GM21526 (cell line): ENCODE measurements around the gene TCERG1L.

Source experiments
- ATAC-seq: cut with Tn5 transposase; IDR thresholded peaks from one replicate; pipeline ENCODE4 v1.9.1; 2021; ENCODE audit warnings: moderate library complexity; ENCODE audit not compliant: unreplicated experiment, low FRiP score

TCERG1L gene

DNA sequence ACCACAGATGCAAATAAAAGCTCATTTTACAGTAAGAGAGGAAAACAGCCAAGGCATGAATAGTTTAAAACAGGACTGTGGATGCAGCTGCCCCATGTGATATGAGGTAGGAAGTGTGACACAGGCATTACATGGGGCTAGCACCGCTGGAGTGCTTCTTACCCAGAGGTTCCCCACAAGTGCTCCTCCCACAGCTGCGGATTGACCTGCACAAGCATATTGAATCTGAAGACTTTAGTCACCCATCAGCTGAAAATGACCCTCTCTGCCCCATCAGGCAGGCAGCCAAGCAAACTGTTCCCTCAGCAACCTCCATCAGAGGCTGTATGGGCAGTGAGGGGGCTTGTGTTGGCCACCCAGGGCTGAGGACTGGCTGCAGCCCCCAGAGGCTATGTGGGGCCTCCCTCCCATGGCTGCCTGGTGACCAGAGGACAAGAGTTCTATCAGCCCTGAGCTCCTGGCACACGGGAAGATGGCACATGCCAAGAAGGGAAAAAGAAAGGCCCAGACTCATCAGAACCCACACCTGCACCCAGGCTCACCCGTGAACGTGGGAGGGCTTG lies 98.7 kb downstream of the TCERG1L start:
- ATAC-seq = no peak

DNA sequence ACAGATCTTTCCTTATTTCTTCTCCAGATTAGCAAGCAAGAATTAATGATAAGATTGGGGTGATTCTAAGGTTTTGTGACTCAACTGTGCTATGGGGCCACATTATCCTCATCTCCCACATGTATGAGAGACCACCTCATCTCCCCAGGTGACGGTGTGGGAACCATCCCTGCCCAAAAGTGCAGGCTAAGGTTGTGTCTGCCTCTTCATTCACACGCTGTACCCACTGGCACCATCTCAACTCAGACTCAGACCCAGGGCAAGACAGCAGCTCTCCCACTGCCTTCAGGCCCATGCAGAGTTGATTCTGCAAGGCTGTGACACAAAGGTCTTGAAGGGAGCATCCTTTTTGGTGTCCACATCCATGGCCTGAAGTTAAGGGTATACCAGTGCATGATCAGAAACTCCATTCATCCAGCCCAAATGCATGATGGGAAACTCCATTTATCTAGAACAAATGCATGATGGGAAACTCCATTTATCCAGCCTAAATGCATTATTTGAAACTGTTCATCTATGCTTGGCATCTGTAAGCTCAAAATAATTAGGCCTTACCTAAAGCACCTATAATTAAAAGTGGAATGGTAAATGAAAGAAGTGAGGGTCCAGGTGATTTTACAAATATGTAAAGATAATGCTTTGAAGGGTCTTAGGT lies 99.4 kb downstream of the TCERG1L start:
- no peak for ATAC-seq

DNA sequence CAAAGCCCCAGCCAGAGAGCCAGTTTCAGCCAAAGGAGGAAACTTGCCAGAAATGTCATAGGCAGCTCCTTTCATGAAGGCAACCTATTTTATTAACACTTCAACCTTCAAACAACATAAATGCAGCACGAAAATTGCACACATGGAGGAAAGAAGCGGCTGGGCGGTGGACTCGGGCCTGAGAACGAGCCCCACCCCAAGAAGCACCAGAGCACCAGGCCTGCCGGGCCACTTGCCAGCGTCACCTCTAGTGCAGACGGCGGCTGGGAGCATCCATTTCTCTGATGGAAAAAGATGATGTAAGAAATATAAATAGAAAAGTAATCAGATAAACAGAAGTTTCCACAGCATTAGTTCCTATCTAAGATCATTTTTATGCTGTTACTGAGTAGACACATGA lies 100.0 kb downstream of the TCERG1L start:
- no peak for ATAC-seq

DNA sequence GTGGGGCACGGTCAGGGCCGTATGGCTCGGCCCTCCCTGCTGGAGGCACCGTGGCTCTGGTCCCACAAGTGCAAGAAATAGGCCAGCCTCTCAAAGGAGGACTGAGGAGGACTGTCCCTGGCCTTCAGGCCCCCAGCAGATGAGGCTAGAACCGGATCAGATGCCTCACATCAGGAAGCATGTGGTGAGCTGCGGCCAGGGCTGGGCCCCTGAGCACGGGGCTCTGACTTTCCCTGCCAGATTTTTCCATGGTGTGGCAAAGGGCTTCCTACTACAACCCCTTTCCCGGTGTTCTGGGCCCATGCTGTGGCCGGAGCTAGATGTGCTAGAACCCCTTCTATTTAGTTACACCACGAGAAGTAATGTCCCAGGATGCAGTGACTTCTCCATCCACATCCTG lies 100.4 kb downstream of the TCERG1L start:
- ATAC-seq = no peak

DNA sequence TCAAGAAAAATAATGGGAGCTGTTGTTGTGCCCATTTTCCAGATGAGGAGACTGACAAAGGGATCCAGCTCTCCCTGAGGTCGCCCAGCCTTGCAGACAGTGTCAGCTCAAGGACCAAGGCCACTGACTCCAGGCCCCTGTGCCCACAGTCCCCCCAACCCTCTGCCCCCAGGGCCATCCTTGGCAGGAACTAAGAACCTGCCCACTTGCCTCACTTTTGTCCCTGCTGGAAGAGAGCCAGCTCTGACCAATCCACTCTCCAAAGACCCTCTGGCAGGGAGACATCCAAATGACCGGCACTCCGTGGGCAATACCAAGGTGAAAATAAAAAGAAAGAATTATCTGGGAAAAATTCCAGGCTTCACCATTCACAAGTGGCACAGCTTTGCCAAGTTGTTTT lies 101.3 kb downstream of the TCERG1L start:
- ATAC-seq = no peak

DNA sequence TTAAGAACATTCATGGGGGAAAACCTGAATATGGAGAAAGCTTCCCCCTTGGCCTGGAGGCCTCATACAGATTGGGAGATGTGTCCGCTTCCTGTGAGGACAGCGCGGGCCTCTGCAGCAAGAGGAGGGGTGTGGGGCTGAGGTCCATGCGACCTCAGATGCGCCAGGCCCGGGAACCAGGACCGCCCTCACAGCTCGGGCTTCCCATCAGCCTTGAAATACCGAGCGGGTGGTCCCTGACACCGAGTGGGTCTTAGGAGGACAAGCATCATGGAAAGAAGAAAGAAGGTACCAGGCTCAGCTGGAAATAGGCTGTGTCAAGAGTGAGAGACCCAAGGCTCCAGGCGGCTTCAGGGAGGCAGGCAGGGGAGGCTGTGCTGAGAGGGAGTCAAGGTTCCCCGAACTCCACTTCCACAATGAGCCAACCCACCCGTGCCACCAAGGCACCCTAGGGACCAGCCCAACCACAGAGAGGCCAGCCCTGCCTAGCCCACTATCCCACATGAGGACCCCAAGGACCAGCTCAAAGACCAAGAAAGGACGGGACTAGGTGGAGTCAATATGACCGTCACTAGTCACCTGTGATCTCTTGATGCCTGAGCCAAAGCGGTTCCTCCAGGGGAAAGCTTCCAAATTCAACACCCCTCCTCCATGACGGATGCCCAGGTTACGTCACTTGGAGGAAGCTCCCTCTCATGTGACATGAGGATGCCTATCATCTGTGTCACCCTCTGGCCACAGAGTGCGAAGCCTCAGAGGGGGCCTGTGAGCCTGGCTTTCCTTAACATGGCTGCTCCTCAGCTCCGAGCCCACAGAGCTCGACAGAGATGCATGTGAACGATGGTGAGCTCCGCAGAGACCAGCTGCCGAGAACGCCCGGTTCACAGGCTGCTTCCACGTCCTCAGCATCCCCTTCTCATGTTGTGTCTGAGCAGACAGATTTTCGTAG lies 103.7 kb downstream of the TCERG1L start:
- ATAC-seq = no peak

DNA sequence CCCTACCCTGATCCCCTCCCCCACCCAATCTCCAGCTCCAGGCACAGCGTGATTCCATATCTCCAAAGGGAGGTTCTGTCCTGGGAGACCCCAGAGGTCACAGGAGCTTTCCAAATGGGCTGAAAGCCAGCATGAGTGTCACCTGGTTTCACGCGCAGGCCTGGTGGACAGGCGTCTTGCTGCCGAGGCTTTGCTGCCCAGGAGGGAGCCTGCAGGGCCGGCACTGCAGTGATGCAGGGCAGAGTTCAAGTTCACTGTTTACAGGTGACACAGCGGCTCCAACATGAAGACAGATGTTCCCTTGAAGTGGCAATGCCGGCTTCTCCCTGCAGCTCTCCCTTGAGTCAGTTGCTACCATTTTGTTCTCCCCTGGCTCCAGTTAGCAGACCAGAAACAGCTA lies 104.3 kb downstream of the TCERG1L start:
- ATAC-seq = no peak

DNA sequence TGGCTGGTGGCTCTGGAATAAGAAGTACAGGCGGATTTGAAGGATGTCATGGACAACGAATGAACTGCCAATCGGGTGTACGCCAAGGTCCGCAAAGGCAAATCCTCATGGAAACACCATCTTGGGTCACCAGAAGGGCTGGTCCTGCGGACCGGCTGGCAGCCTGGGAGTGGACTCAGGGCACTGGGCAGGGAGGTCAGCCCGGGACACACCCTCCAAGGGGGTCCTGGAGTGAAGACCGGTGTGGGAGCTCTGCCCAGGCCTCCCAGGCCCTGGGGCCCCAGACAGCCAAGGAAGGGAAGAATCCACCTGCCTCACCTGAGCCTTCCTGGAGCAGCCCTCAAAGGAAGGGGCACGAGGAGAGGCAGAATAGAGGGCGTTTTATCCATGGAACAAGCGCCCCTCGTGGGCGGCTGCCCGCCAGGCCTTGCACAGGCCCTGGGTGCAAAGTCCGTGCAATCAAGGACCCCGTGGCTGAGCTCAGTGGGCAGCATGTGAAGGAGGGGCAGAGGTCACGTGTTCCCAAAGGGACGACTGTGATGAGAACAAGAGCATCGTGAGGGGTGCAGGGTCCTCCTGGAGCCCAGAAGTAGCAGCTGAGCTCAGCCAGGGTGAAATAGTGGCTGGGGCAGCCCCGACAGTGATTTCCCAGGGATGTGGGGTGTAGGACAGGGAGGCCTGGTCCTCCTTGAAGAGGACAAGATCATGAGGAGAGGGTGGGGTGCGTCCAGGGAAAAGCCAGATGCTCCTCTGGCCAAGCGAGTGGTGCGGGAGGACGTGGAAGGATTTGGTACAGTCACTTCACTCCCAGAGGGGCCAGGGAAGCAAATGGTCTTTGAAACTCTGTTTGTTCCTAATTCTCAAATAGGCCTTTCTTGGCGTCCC lies 105.2 kb downstream of the TCERG1L start:
- no peak for ATAC-seq

DNA sequence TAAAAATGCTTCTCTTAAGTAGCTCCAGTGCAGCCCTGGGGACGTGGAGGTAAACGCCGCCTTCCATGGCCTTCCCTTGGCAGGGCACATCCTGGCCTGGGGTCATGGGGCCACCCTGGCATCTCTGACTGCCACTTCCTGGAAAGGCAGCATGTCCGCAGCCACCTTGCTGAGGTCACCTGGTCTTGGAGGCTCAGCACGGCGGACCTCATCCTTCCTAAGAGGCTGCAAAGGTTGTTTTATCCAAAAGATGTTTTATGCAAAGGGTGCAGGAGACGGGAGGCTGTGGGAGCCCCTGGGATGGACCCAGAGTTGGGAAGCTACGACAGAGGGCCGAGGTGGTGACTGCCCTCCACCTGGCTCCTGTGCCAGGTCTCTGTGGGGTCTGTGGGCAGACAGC lies 106.0 kb downstream of the TCERG1L start:
- ATAC-seq = no peak

DNA sequence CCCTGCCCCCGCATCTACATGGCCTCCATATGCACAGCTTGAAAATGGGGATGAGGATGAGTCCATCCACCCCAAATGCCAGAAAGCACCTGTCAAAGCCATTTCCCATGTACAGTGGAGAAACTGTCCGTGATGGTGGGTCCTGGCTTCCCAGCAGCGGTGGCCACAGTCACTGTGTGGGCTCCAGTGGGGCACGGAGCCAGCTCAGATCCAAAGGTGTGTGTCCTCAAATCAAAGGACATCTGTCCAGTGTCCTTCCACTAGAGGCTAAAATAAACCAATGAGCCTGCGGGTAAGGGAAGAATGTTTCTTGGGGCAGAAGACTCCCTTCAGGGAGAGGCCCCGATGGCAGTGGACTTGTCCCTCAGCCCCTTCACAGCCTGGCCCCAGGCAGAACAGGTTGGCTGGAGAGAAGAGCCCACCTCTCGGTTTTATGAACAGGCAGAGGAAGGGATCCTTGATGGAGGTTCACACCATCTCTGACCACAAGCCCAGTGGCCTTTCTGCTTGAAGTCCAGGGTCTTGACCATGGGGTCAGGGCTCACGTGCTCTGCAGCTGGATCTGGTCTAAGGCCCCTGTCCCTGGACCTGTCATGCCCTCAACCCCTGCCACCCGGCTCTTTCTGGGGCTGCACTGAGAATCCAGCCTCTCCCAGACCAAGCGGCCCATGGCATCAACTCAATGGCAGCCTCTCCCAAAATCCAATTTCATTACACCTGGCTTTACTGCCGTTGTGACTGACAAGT lies 106.9 kb downstream of the TCERG1L start:
- ATAC-seq = no peak

DNA sequence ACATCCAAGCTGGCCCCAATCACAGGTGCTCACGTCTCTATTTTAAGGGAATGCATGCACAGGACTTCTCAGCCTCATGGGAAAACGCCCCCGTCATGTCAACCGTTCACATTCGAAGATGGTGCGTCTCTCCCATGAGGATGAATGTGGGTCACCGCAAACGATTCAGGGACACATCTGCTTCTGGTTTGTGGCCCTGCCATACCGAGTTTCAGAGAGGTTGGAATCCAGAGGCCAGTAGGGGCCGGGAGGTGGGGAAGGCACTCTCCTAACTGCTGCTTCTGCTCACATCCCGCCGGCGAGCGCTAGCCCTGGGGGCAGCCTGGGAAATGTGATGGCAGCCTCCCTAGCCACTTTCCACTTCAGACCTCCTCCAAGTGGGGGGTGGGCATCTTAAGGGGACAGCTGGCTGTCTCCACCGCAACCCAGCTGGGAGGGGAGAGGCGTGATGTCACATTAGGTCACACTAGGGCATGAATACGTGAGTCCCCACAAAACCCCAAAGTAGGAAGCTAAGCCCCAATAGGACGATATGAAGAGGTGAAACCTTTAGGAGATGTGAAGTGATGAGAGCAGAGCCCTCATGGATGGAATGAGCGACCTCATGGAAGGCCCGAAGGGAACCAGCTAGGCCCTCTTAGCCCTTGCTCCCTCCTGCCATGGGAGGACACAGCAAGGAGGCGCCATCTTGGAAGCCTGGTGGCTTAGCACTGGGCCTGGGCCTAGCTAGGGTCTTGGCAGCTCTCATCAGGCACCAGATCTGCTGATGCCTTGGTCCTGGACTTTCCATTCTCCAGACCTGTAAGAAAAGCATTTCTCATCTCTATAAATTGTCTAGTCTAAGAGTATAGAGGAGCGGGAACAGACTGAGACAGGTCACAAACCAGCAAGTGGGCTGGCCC lies 107.8 kb downstream of the TCERG1L start:
- no peak for ATAC-seq

DNA sequence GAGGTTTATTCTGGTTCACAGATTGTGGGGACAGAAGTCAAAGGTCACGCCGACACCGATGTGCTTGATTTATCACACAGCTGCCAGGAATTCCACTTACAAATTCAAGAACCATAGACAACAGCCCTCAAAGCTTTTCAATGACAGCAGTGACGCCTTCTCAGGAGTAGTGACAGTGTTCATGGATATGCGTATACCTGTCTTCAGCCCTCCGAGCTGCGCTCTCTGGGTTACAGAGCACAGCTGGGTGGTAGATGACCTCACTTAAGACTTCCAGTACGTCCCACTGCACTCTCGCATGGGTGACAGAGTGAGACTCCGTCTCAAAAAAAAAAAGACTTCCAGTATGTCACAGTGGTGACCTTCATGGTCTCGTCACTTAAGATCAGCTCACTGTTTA lies 108.5 kb downstream of the TCERG1L start:
- ATAC-seq = no peak

DNA sequence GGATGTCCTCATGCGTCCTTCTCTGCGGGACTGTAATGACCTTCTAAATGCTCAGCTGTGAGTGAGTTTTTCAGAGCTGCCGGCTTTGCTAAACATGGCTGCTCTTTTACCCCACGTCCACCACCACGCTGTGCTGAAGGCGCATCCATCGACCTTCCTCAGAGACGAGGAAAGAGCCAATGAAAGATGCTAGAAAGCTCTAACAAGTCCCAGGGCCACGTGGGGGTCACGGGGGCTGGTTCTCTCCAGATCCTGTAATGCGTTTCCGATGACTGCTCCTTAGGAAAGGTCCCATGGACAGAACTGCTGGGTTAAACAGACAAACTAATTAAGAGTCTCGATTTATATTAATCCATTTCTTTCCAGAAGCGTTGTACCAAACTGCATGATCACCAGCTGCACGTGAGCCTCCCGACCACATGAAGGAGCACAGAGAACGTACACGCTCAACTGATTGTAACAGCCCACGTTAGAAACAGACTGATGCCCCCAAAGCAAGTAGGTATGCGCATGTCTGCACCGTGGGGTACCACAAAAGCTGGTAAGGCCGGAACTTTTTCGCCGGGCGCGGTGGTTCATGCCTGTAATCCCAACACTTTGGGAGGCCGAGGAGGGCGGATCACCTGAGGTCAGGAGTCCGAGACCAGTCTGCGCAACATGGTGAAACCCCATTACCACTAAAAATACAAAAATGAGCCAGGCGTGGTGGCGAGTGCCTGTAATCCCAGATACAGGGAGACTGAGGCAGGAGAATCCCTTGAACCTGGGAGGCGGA lies 109.6 kb downstream of the TCERG1L start:
- no peak for ATAC-seq

DNA sequence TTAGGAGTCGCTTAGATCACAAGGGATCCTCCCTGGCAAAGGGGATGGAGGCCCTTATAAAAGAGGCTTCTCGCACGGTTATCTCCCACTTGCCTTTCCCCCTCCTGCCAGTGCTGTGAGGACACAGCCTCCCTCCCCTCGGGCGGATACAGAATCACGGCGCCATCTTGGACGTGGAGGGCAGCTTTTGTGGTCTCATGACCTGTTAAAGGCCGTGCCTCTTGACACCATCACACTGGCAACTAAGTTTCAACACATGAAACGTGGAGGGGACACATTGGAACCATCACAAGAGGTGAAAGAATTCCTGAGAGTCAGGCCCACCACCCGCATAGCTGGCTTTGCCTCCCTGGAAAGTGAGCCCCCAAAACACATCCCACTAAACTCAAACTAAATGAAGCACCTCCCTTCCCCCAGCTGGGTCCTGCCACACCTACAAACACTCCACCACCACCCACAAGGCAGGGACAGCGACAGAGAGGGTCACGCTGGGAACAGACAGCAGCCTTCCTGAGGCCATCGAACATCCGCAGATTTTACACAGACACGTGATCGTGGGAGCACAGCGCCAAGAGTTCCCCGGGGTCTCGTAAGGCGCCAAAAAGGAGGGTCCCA lies 110.6 kb downstream of the TCERG1L start:
- ATAC-seq = no peak

DNA sequence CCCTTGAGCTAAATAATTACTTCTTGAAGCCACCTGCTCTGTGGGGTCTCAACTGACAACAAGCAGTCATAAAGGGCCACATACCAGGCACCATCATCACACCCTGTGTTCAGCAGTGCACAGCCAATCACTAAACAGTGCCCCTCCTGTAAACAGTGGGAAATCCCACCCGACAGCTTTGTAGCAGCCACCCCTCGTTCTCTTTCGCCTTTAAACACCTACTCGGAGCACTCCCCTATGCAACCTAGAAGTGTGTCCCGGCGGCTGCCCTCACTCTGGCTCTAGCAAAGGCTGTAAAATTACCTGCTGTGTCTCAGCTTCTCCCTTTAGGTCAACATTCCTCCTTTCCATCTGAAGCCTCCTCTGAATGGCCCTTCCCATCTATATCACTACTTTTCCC lies 111.9 kb downstream of the TCERG1L start:
- ATAC-seq = no peak

DNA sequence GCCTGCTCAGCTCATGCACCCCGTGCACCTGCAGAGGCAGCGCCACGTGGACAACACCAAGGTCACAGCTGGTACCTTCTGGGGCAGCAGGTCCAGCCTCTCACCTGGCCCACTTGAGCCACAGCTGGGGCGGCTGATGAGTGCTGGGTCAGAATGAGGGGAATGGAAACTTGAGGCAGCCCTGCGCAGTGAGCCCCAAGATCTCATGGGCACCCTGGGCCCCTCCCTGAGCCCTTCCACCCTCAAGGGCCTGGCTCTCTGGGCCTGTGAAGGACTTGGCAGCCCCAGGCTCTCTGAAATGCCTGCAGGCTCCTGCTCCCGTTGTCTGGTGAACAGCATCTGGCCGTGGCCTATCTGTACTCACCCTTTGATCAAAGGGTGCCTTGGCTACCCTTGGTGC lies 112.7 kb downstream of the TCERG1L start:
- ATAC-seq = no peak

DNA sequence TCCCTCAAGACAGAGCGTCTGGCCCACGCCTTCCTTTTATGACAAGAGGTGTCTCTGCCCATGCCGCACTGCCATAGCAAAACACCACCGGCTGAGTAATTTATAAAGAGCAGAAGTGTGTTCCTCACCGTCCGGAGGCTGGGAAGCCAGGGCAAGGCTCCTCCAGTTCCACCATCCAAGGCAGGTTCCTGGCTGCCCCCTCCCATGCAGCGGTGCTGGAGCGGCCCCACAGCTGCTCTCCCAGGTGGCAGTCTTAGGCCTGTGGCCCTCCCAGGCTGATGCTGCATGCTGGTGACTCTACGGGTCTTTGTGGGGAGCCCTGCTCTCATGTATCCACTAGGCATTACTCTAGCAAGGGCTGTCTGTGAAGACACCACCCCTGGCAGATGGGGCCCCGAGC lies 113.1 kb downstream of the TCERG1L start:
- ATAC-seq = no peak
